Common myeloid progenitor, CD34-positive (primary cell): Measurements from ENCODE around the gene FBXO24.

Experiments used
- CTCF ChIA-PET: fragments of 350-600 bp; sonication (Branson Sonifier 250); formaldehyde crosslinking; loops from one replicate; lab custom pipeline; 2021; ENCODE audit warnings: antibody characterized with exemption; lab: Charles Lee
- POLR2A ChIA-PET: fragments of 350-600 bp; sonication (Branson Sonifier 250); formaldehyde crosslinking; loops from one replicate; lab custom pipeline; 2021; ENCODE audit warnings: antibody characterized with exemption; lab: Charles Lee
- DNase-seq, 3 donors: peaks; one replicate each; pipeline versions ENCODE4 v3.0.0 to v3.0.0-alpha.2; 2013
- H3K27ac ChIP-seq, 2 experiments: 1 replicate in 1 of 2; 2 replicates in 1 of 2; pipeline ENCODE4 v1.7.0; 2013; ENCODE audit warnings: inconsistent platforms in 2 of 2, low read length in 2 of 2, mild to moderate bottlenecking in 2 of 2, low read depth in 1 of 2, moderate library complexity in 1 of 2; ENCODE audit not compliant: severe bottlenecking in 2 of 2, insufficient read depth in 1 of 2, poor library complexity in 1 of 2
- H3K27me3 ChIP-seq, 5 experiments: replicated peaks in 2 of 5; 1 replicate in 3 of 5; 2 replicates in 2 of 5; pipeline versions ENCODE4 v1.6.1 to v1.7.0; 2013; ENCODE audit warnings: low read length in 4 of 5, mild to moderate bottlenecking in 2 of 5, moderate library complexity in 2 of 5, inconsistent platforms in 1 of 5; ENCODE audit not compliant: insufficient read depth in 5 of 5, control insufficient read depth in 4 of 5
- H3K36me3 ChIP-seq, 4 experiments: 1 replicate in 2 of 4; 2 replicates in 2 of 4; pipeline versions ENCODE4 v1.6.1 to v1.7.0; 2013; ENCODE audit warnings: low read length in 3 of 4, control low read depth in 1 of 4, mild to moderate bottlenecking in 1 of 4; ENCODE audit not compliant: control insufficient read depth in 4 of 4, insufficient read depth in 4 of 4
- H3K4me1 ChIP-seq, 4 experiments: 1 replicate in 3 of 4; 2 replicates in 1 of 4; pipeline versions ENCODE4 v1.6.1 to v1.7.1; 2013; ENCODE audit warnings: low read length in 3 of 4, mild to moderate bottlenecking in 3 of 4, control low read depth in 1 of 4, inconsistent platforms in 1 of 4, moderate library complexity in 1 of 4; ENCODE audit not compliant: control insufficient read depth in 4 of 4, insufficient read depth in 4 of 4; ENCODE audit errors: control extremely low read depth in 1 of 4
- H3K4me3 ChIP-seq, 7 experiments: 1 replicate in 4 of 7; 2 replicates in 3 of 7; pipeline versions ENCODE4 v1.5.1 to v1.7.0; 2013; ENCODE audit warnings: mild to moderate bottlenecking in 7 of 7, low read length in 6 of 7, moderate library complexity in 6 of 7, inconsistent platforms in 2 of 7, low read depth in 2 of 7, control low read depth in 1 of 7; ENCODE audit not compliant: insufficient read depth in 4 of 7, control insufficient read depth in 1 of 7; ENCODE audit errors: extremely low read depth in 1 of 7
- H3K9me3 ChIP-seq, 5 experiments: 1 replicate in 4 of 5; 2 replicates in 1 of 5; pipeline versions ENCODE4 v1.6.1 to v1.7.1; 2013; ENCODE audit warnings: low read length in 4 of 5, mild to moderate bottlenecking in 2 of 5, inconsistent platforms in 1 of 5, low read depth in 1 of 5, moderate library complexity in 1 of 5; ENCODE audit not compliant: control insufficient read depth in 4 of 5, insufficient read depth in 2 of 5; ENCODE audit errors: control extremely low read depth in 1 of 5
- WGBS: methylation state at CpG from one replicate; pipeline ENCODE4 v1.1.5; 2013; ENCODE audit not compliant: insufficient coverage; 5-methylcytosine and 5-hydroxymethylcytosine counted together

Gene FBXO24

DNA sequence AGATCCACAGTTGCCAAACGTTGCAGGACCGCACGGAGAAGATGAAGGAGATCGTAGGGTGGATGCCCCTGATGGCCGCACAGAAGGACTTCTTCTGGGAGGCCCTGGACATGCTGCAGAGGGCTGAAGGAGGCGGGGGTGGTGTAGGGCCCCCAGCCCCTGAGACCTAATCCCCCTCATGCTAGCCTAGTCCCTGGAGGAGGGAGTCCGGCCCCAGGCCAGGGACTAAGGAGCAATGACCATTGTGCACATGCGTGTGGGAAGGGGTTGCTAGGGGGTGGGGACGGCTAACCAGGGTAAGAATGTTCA, 14.6 kb downstream of the FBXO24 start:
- peaks cover 0 to 26% (median 24%) of the 10 kb centered on the region in 4 experiments for H3K4me1 ChIP-seq
- H3K9me3 ChIP-seq: no peaks in the 10 kb centered on the region
- no peak overlapping the region for H3K4me3 ChIP-seq
- no peak overlapping the region for H3K27ac ChIP-seq
- ChIA-PET POLR2A (interaction anchor here (0.5 kb wide), 1 partner anchor 46 kb away, joined by 5 read pairs; no protein-coding TSS in a partner anchor), CTCF (no interaction called here)
- no peaks in the 10 kb centered on the region for H3K36me3 ChIP-seq
- 81% methylated on average over 7 of the region's 9 CpGs for WGBS
- no peak for DNase-seq
- H3K27me3 ChIP-seq: peaks cover 0 to 8% (median 2%) of the 10 kb centered on the region in 5 experiments

DNA sequence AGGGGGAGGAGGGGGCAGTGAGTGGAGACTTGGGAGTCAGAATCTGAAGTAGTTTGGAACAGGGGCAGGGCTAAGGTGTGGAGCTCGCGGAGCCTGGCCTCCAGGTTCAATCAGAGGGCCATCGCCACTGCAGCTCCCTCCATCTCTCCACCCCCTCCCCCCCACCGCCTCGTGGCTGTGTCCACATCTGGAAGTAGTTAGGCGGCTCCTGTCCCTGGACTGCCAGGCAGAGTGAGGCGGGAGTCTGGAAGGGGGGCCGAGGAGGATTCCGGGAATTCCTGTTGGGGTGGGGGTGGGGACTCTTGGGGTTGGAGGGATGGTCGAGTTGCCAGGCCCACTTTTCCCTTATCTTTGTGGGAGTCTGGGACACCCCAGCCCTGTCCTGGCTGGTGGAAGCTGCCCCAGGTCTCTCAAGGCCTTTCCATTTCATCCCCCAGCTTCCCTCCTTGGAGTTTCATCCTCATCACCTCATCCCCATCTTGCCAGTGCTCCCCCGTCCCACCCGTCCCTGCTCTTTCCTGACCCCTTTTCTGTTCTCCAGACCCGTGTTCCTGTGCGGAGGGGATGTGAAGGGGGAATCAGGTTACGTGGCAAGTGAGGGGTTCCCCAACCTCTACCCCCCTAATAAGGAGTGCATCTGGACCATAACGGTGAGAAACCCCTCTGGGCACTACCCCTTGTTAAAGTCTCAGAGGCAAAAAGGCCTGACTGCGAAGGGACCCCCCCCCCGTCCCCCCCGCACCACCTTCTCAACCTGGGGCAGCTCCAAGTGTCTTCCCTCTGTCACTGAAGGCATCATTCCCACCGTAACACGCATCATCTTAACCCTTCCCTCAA, 17.0 kb downstream of the FBXO24 start:
- Histone ChIP-seq H3K27ac (no peak overlapping the region), H3K36me3 (no peaks in the 10 kb centered on the region), H3K4me3 (peak overlapping the region in 2 of 7 experiments; percentile 21 to 78), H3K4me1 (peaks cover 0 to 29% (median 28%) of the 10 kb centered on the region in 4 experiments), H3K27me3 (peaks cover 0 to 15% (median 7%) of the 10 kb centered on the region in 5 experiments), H3K9me3 (no peaks in the 10 kb centered on the region)
- CTCF ChIA-PET: interaction anchor here (0.7 to 1.9 kb wide), 10 partner anchors 9 to 135 kb away, joined by 3 to 7 read pairs (median 4); partner anchors contain the start of genes FBXO24, GNB2 and MOSPD3
- POLR2A ChIA-PET: interaction anchor here (0.5 kb wide), 1 partner anchor 270 kb away, joined by 7 read pairs; no protein-coding TSS in a partner anchor
- DNase-seq: no peak
- WGBS: 98% methylated on average over 9 of the region's 21 CpGs

DNA sequence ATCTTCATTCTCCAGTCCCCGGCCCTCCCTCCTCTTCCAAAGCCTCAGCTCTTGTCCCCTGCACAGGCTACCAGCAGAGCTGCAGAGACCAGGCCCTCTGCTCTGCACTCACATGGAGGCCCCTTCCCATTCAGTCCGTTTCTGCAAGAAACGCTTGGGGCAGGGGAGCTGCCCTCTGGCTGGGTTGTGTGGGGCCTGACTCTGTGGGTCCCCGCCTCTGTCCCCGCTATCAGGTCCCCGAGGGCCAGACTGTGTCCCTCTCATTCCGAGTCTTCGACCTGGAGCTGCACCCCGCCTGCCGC, 17.5 kb downstream of the FBXO24 start:
- Histone ChIP-seq H3K9me3 (no peaks in the 10 kb centered on the region), H3K4me1 (peaks cover 0 to 28% (median 24%) of the 10 kb centered on the region in 4 experiments), H3K27me3 (peaks cover 0 to 15% (median 7%) of the 10 kb centered on the region in 5 experiments), H3K4me3 (peak overlapping the region; percentile 15 to 78 (median 36)), H3K27ac (no peak overlapping the region), H3K36me3 (no peaks in the 10 kb centered on the region)
- WGBS: 30% methylated on average over 10 of the region's 10 CpGs
- POLR2A ChIA-PET: interaction anchor here (0.5 kb wide), 1 partner anchor 270 kb away, joined by 7 read pairs; no protein-coding TSS in a partner anchor
- peak in 1 of 3 donors; percentile 31 for DNase-seq
- CTCF ChIA-PET: interaction anchor here (0.7 to 1.9 kb wide), 6 partner anchors 9 to 89 kb away, joined by 3 to 7 read pairs (median 4); partner anchors contain the start of genes GNB2 and MOSPD3

DNA sequence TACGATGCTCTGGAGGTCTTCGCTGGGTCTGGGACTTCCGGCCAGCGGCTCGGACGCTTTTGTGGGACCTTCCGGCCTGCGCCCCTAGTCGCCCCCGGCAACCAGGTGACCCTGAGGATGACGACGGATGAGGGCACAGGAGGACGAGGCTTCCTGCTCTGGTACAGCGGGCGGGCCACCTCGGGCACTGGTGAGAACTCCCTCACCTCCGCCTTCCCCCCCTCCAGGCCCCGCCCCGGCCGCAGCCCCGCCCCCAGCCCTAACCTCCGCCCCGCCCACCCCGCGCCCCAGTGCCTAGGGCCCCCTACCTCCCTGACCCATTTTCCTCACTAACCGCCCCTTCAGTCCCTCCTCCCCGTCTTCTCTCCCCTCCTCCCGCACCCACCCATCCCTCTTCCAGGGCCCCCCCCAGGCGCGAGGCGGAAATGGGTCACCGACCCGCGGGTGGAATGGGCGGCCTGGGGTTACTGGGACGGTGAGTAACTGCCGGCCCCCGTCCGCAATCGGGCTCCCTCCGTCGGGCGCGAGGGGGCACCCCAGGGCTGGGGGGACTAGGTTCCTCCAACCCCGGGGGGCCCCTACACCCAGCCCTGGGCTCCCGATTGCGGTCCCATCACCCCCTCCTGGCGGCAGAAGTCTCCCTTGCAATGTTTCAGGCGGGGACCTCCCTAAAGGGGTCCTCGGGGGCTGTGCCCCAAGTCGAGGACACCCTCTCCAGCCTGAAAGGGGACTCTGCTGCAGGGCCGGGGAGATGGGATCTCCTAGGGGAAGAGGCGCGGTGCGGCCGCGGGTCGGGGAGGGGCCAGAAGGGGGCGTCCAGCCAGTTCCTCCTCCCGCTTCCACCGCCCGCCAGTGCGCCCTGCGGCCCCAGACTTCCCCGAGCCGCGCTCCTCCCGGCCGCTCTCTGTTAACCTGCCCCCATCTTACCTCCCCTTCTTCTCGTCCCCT, 18.2 kb downstream of the FBXO24 start:
- under 1% methylated on average over 41 of the region's 70 CpGs for WGBS
- CTCF ChIA-PET: interaction anchor here (0.5 to 1.9 kb wide), 9 partner anchors 9 to 369 kb away, joined by 3 to 7 read pairs (median 4); partner anchors contain the start of gene GNB2

DNA sequence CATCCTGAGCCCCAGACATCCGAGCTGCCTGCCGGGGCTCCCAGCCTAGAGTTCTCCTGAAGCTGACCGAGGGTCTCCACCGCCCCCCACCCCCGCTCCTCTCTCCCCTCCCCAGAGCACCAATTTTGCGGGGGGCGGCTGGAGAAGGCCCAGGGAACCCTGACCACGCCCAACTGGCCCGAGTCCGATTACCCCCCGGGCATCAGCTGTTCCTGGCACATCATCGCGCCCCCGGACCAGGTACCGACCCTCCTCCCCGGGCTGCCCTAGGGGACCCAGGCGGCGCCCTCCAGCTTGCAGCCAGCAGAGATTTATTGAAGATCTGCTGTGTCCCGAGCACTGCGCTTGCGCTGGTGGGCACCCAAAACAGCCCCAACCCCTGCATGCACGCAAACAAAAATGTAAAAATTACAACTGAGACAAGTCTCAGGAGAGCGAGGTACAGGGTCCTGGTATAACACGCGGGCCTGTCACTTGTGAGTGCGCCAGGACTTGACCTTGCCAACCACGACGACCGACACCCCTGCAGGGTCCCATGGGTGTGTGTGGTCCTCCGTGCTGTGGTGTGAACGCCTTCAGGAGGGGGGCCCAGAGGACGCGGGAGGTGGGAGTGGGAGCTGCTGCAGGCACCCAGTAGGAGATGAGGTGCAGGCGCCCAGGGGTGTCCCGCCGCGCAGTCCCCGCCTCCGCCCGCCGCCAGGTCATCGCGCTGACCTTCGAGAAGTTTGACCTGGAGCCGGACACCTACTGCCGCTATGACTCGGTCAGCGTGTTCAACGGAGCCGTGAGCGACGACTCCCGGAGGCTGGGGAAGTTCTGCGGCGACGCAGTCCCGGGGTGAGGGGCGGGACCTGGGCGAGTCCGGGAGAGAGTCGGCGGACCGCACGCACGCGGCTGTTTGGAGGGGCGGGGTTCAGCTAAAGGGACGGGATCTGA, 19.1 kb downstream of the FBXO24 start:
- H3K36me3 ChIP-seq: no peaks in the 10 kb centered on the region
- ChIA-PET POLR2A (interaction anchor here (0.7 kb wide), 1 partner anchor 21 kb away, joined by 3 read pairs; no protein-coding TSS in a partner anchor), CTCF (interaction anchor here (0.5 to 1.5 kb wide), 7 partner anchors 8 to 370 kb away, joined by 3 to 5 read pairs (median 3); no protein-coding TSS in a partner anchor)
- H3K27me3 ChIP-seq: peaks cover 0 to 15% (median 7%) of the 10 kb centered on the region in 5 experiments
- H3K27ac ChIP-seq: no peak overlapping the region
- under 1% methylated on average over 46 of the region's 68 CpGs for WGBS
- peak overlapping the region in 6 of 7 experiments; percentile 56 to 83 (median 72) for H3K4me3 ChIP-seq
- peak in 2 of 3 donors; percentile 47 for DNase-seq
- H3K4me1 ChIP-seq: peaks cover 0 to 28% (median 24%) of the 10 kb centered on the region in 4 experiments
- H3K9me3 ChIP-seq: no peaks in the 10 kb centered on the region

More for the DNA sequence above, 18.2 kb downstream of the FBXO24 start:
- H3K27ac ChIP-seq: peak overlapping the region in 1 of 2 experiments; percentile 25
- peak; percentile 67 to 74 (median 70) for DNase-seq
- peaks cover 0 to 15% (median 7%) of the 10 kb centered on the region in 5 experiments for H3K27me3 ChIP-seq
- POLR2A ChIA-PET: interaction anchor here (0.5 kb wide), 1 partner anchor 269 kb away, joined by 7 read pairs; no protein-coding TSS in a partner anchor
- no peaks in the 10 kb centered on the region for H3K9me3 ChIP-seq
- H3K4me1 ChIP-seq: peaks cover 0 to 28% (median 24%) of the 10 kb centered on the region in 4 experiments
- H3K4me3 ChIP-seq: peak overlapping the region; percentile 29 to 83 (median 67)
- no peaks in the 10 kb centered on the region for H3K36me3 ChIP-seq

DNA sequence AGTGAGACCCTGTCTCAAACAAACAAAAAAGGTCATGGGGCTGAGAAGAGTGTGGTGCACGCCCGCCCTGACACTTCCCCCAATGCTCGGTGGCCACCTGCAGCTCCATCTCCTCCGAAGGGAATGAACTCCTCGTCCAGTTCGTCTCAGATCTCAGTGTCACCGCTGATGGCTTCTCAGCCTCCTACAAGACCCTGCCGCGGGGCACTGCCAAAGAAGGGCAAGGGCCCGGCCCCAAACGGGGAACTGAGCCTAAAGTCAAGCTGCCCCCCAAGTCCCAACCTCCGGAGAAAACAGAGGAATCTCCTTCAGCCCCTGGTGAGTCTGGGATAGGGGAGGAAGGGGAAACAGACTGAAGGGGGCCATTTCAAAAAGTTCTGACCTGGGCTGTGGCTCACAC, 20.2 kb downstream of the FBXO24 start:
- POLR2A ChIA-PET: no interaction called here
- H3K4me3 ChIP-seq: no peak overlapping the region
- no peak overlapping the region for H3K27ac ChIP-seq
- over 99% methylated on average over 12 of the region's 12 CpGs for WGBS
- H3K36me3 ChIP-seq: no peaks in the 10 kb centered on the region
- CTCF ChIA-PET: interaction anchor here (0.9 to 1.2 kb wide), 3 partner anchors 17 to 137 kb away, joined by 3 read pairs; no protein-coding TSS in a partner anchor
- peaks cover 0 to 28% (median 24%) of the 10 kb centered on the region in 4 experiments for H3K4me1 ChIP-seq
- H3K9me3 ChIP-seq: no peaks in the 10 kb centered on the region
- peaks cover 0 to 15% (median 7%) of the 10 kb centered on the region in 5 experiments for H3K27me3 ChIP-seq
- DNase-seq: no peak
